ENCODE measurements around the gene NUP107.

The NUP107 gene

DNA sequence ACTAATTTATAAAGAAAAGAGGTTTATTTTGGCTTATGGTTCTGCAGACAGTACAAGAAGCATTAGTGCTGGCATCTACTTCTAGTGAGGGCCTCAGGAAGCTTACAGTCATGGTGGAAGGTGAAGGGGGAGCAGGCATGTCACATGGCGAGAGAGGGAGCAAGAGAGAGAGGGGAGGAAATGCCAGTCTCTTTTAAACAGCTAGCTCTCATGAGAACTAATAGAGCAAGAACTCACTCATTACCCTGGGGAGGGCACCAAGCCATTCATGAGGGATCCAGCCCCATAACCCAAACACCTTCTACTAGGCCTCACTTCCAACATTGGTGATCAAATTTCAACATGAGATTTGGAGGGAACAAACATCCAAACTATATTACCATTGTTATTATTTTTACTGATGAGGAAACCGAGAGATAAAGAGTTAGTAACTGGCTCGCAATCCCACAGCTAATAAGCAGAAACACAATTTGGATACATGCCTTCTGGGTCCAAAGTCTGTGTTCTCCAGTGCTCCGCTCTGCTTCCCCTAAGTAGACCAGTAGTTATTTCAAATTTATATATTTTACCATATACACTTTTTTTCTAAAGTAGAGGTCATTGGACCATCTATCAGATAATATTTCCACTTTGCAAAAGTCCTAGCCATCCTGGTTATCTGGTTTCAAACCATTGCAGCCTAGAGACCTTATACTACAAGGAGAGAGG lies 68.9 kb downstream of the NUP107 start:
- no peak overlapping the region for H3K27ac ChIP-seq (ENCODE audit: insufficient read depth, low read length, poor library complexity, severe bottlenecking)
- peaks cover 17% of the 10 kb centered on the region for H3K36me3 ChIP-seq (ENCODE audit: control insufficient read depth, insufficient read depth, low read length)
- no peaks in the 10 kb centered on the region for H3K27me3 ChIP-seq (replicated peaks; ENCODE audit: control insufficient read depth, insufficient read depth, low read length, poor library complexity, severe bottlenecking)
- no peaks in the 10 kb centered on the region for H3K9me3 ChIP-seq (ENCODE audit: control insufficient read depth, low read length)
- H3K4me3 ChIP-seq (ENCODE audit: insufficient read depth, low read depth, low read length, poor library complexity, severe bottlenecking): no peak overlapping the region
- no peak for DNase-seq
- H3K4me1 ChIP-seq (ENCODE audit: control insufficient read depth, insufficient read depth, low read length, poor library complexity, severe bottlenecking): no peaks in the 10 kb centered on the region

DNA sequence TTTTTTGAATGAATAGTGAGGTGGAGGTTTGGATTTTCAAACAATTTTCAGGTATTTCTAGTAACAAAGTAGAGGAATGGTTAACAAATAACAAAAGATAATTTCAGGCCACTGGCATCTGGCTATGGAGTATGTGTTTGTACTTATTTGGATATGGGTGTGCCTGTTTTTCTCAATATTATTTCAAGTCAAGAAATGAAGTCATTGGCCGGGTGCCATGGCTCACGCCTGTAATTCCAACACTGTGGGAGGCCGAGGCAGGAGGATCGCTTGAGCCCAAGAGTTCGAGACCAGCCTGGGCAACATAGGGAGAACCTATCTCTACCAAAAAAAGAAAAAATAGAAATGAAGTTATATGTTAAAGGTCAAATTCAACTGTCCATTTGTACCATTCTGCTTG lies 73.1 kb downstream of the NUP107 start:
- Histone ChIP-seq H3K4me3 (ENCODE audit: insufficient read depth, low read depth, low read length, poor library complexity, severe bottlenecking) (no peak overlapping the region), H3K27me3 (replicated peaks; ENCODE audit: control insufficient read depth, insufficient read depth, low read length, poor library complexity, severe bottlenecking) (no peaks in the 10 kb centered on the region), H3K4me1 (ENCODE audit: control insufficient read depth, insufficient read depth, low read length, poor library complexity, severe bottlenecking) (no peaks in the 10 kb centered on the region), H3K9me3 (ENCODE audit: control insufficient read depth, low read length) (no peaks in the 10 kb centered on the region), H3K36me3 (ENCODE audit: control insufficient read depth, insufficient read depth, low read length) (peaks cover 13% of the 10 kb centered on the region), H3K27ac (ENCODE audit: insufficient read depth, low read length, poor library complexity, severe bottlenecking) (no peak overlapping the region)
- DNase-seq: no peak

DNA sequence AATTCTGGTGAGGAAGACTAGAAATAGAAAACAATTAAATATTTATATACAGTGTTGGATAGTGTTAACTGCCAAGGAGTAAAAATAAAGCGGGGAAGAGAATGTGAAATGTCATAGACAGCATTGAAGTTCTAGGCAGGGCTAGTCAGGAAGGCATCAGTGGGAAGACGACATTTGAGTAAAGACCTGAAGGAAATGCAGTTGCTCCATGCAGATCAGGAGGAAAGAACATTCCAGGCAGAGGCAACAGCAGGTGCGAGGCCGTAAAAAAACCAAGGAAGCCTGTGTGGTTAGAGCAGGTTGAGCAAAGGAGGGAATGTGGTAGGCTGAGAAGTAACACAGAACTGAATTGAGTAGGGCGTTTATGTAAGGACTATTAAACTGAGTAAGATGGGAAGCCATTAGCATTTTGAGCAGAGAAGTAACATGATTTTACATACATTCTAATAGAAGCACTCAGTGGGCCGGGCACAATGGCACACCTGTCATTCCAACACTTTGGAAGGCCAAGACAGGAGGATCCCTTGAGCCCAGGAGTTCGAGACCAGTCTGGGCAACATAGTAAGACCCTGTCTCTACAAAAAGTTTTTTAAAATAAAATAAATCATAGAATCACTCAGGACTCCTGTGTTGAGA lies 74.1 kb downstream of the NUP107 start:
- DNase-seq: no peak
- Histone ChIP-seq H3K27ac (ENCODE audit: insufficient read depth, low read length, poor library complexity, severe bottlenecking) (no peak overlapping the region), H3K4me1 (ENCODE audit: control insufficient read depth, insufficient read depth, low read length, poor library complexity, severe bottlenecking) (no peaks in the 10 kb centered on the region), H3K4me3 (ENCODE audit: insufficient read depth, low read depth, low read length, poor library complexity, severe bottlenecking) (no peak overlapping the region), H3K27me3 (replicated peaks; ENCODE audit: control insufficient read depth, insufficient read depth, low read length, poor library complexity, severe bottlenecking) (no peaks in the 10 kb centered on the region), H3K9me3 (ENCODE audit: control insufficient read depth, low read length) (no peaks in the 10 kb centered on the region), H3K36me3 (ENCODE audit: control insufficient read depth, insufficient read depth, low read length) (peaks cover 5% of the 10 kb centered on the region)

DNA sequence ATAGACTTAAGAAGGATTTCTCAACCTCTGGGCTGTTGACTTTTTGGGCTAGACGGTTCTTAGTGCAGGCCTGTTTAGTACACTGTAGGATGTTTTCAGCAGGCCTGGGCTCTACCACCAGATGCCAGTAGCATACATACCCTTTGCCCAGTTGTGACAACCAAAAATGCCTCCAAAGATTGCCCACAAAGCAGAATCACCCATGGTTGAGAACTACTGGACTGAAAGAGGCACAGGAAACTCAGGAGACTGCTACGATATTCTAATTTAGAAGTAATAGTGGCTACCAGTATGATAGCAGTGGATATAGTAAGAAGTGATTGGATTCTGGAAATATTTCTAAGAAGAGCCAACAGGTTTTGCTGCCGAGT lies 74.6 kb downstream of the NUP107 start:
- Histone ChIP-seq H3K4me3 (ENCODE audit: insufficient read depth, low read depth, low read length, poor library complexity, severe bottlenecking) (no peak overlapping the region), H3K9me3 (ENCODE audit: control insufficient read depth, low read length) (no peaks in the 10 kb centered on the region), H3K36me3 (ENCODE audit: control insufficient read depth, insufficient read depth, low read length) (peaks cover 5% of the 10 kb centered on the region), H3K4me1 (ENCODE audit: control insufficient read depth, insufficient read depth, low read length, poor library complexity, severe bottlenecking) (no peaks in the 10 kb centered on the region), H3K27me3 (replicated peaks; ENCODE audit: control insufficient read depth, insufficient read depth, low read length, poor library complexity, severe bottlenecking) (no peaks in the 10 kb centered on the region), H3K27ac (ENCODE audit: insufficient read depth, low read length, poor library complexity, severe bottlenecking) (no peak overlapping the region)
- DNase-seq: no peak

DNA sequence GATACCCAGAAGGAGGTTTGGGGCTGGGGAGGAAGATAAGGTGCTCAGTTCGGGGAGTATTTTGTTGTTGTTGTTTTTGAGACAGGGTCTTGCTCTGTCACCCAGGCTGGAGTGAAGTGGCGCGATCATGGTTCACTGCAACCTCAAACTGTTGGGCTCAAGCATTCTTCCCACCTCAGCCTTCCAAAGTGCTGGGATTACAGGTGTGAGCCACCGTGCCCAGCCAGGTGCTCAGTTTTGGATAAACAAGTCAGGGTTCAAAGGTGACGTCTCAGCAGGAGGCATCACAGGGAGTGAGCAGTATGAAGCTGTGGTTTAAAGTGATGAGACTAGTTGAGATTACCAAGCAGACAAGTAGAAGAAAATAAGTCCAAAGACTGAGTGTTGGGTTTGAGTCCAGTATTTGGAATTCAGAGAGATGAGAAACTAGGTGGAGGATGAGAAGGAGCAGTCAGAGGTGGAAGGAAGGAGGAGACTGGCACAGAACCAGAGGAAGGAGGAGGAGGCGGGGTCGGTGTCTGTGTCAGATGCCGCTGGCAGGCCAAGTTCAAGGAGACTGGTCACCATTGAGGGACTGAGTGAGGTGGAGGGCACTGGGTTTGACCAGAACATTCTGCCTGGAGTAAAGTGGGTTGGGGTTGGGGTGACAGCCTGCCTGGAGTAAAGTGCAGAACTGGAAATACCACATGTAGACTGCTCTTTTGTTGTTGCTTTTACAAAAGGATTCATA lies 75.3 kb downstream of the NUP107 start:
- no peak overlapping the region for H3K27ac ChIP-seq (ENCODE audit: insufficient read depth, low read length, poor library complexity, severe bottlenecking)
- no peak overlapping the region for H3K4me3 ChIP-seq (ENCODE audit: insufficient read depth, low read depth, low read length, poor library complexity, severe bottlenecking)
- DNase-seq: no peak
- H3K36me3 ChIP-seq (ENCODE audit: control insufficient read depth, insufficient read depth, low read length): peaks cover 5% of the 10 kb centered on the region
- no peaks in the 10 kb centered on the region for H3K9me3 ChIP-seq (ENCODE audit: control insufficient read depth, low read length)
- H3K4me1 ChIP-seq (ENCODE audit: control insufficient read depth, insufficient read depth, low read length, poor library complexity, severe bottlenecking): no peaks in the 10 kb centered on the region
- H3K27me3 ChIP-seq (replicated peaks; ENCODE audit: control insufficient read depth, insufficient read depth, low read length, poor library complexity, severe bottlenecking): no peaks in the 10 kb centered on the region

DNA sequence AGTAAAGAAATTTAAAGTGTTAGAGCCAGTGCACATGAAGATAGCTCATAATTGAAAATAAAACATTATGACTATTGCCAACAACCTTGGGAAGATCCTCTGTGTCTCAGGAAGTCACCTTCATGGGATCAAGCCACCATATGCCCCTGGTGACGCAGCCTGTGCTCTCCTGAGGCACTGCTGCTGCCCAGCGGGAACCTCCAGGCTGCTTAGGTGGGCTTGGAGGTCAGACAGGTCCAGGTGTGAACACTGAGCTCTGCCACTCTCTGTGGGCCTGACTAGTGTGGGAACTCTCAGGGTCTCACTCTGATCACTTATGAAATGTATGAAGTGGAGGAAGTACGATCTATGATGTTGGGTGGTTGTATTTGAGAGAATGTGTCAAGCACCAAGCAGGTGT lies 75.9 kb downstream of the NUP107 start:
- DNase-seq: no peak

DNA sequence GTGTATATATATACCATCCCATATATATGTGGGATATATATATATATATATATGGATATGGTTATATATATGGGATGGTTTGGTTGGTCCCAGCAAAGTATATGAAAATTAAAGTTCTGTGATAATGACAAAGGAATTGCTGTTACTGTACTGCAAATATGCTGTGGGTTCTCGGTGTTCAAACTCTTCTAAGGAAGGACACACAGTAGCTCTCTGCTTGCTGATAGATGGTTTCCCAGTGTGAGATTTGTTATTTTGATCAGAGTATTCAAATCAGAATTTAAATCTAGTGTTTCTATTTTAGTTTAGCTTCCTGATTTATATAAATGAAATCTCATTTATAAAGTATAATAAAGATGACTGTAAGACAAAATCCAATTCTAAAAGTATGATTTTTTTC lies 78.9 kb downstream of the NUP107 start:
- Histone ChIP-seq H3K9me3 (ENCODE audit: control insufficient read depth, low read length) (no peaks in the 10 kb centered on the region), H3K4me1 (ENCODE audit: control insufficient read depth, insufficient read depth, low read length, poor library complexity, severe bottlenecking) (no peaks in the 10 kb centered on the region), H3K36me3 (ENCODE audit: control insufficient read depth, insufficient read depth, low read length) (no peaks in the 10 kb centered on the region), H3K27me3 (replicated peaks; ENCODE audit: control insufficient read depth, insufficient read depth, low read length, poor library complexity, severe bottlenecking) (no peaks in the 10 kb centered on the region), H3K4me3 (ENCODE audit: insufficient read depth, low read depth, low read length, poor library complexity, severe bottlenecking) (no peak overlapping the region), H3K27ac (ENCODE audit: insufficient read depth, low read length, poor library complexity, severe bottlenecking) (no peak overlapping the region)
- no peak for DNase-seq

More for the DNA sequence above, 75.9 kb downstream of the NUP107 start:
- Histone ChIP-seq H3K4me1 (ENCODE audit: control insufficient read depth, insufficient read depth, low read length, poor library complexity, severe bottlenecking) (no peaks in the 10 kb centered on the region), H3K36me3 (ENCODE audit: control insufficient read depth, insufficient read depth, low read length) (peaks cover 5% of the 10 kb centered on the region), H3K27me3 (replicated peaks; ENCODE audit: control insufficient read depth, insufficient read depth, low read length, poor library complexity, severe bottlenecking) (no peaks in the 10 kb centered on the region), H3K4me3 (ENCODE audit: insufficient read depth, low read depth, low read length, poor library complexity, severe bottlenecking) (no peak overlapping the region), H3K9me3 (ENCODE audit: control insufficient read depth, low read length) (no peaks in the 10 kb centered on the region), H3K27ac (ENCODE audit: insufficient read depth, low read length, poor library complexity, severe bottlenecking) (no peak overlapping the region)

DNA sequence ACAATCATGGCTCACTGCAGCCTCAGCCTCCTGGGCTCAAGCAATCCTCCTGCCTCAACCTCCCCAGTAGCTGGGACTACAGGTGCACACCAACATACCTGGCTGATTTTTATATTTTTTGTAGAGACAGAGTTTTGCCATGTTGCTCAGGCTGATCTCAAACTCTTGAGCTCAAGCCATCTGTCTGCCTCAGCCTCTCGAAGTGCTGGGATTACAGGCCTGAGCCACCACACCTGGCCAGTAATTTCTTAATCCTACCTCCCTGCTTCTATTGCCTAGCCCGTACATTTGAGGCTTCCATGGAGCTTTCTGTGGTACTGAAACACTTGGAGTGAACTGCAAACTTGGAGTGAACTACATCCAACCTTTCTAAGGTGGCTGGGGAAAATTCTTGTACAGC lies 79.9 kb downstream of the NUP107 start:
- no peaks in the 10 kb centered on the region for H3K9me3 ChIP-seq (ENCODE audit: control insufficient read depth, low read length)
- no peak overlapping the region for H3K27ac ChIP-seq (ENCODE audit: insufficient read depth, low read length, poor library complexity, severe bottlenecking)
- no peaks in the 10 kb centered on the region for H3K27me3 ChIP-seq (replicated peaks; ENCODE audit: control insufficient read depth, insufficient read depth, low read length, poor library complexity, severe bottlenecking)
- H3K36me3 ChIP-seq (ENCODE audit: control insufficient read depth, insufficient read depth, low read length): no peaks in the 10 kb centered on the region
- DNase-seq: no peak
- H3K4me3 ChIP-seq (ENCODE audit: insufficient read depth, low read depth, low read length, poor library complexity, severe bottlenecking): no peak overlapping the region
- H3K4me1 ChIP-seq (ENCODE audit: control insufficient read depth, insufficient read depth, low read length, poor library complexity, severe bottlenecking): no peaks in the 10 kb centered on the region

DNA sequence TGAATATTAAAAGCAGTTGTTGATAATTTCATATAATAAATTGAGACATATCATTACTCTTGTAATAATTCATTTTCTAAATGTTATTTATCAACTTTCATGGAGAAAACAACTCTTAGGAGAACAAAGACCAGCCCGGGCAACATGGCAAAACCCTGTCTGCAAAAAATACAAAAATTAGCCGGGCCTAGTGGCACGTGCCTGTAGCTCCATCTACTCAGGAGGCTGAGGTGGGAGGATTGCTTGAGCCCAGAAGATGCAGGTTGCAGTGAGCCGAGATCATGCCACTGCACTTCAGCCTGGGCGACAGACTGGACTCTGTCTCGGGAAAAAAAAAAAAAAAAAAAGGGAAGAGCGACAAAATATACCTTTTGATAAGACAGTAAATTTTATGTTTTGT lies 80.4 kb downstream of the NUP107 start:
- Histone ChIP-seq H3K27ac (ENCODE audit: insufficient read depth, low read length, poor library complexity, severe bottlenecking) (no peak overlapping the region), H3K9me3 (ENCODE audit: control insufficient read depth, low read length) (no peaks in the 10 kb centered on the region), H3K4me1 (ENCODE audit: control insufficient read depth, insufficient read depth, low read length, poor library complexity, severe bottlenecking) (no peaks in the 10 kb centered on the region), H3K4me3 (ENCODE audit: insufficient read depth, low read depth, low read length, poor library complexity, severe bottlenecking) (no peak overlapping the region), H3K36me3 (ENCODE audit: control insufficient read depth, insufficient read depth, low read length) (no peaks in the 10 kb centered on the region), H3K27me3 (replicated peaks; ENCODE audit: control insufficient read depth, insufficient read depth, low read length, poor library complexity, severe bottlenecking) (no peaks in the 10 kb centered on the region)
- no peak for DNase-seq

DNA sequence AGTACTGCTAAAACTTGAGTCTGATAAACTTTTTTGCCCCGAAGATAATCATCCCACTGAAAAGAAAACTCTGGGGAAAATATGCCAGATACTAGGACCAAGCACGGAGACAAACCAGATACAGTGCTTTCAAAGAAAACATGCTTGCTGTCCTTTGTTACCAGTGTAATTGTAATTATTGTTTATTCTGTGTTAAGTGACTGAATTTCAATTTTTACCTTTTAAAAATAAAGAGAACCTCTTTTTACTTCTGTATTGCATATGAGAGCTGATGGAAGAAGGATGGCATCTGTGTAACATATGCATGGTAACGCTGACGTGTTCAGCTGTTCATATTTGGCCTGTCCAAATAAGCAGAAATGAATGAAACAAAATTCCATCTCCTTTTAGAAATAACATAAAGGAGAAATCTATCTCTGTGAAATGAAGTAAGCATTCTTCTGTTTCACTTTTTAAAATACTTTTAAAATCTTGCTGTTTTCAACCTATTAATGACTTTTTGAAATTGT lies 81.7 kb downstream of the NUP107 start:
- Histone ChIP-seq H3K9me3 (ENCODE audit: control insufficient read depth, low read length) (no peaks in the 10 kb centered on the region), H3K4me1 (ENCODE audit: control insufficient read depth, insufficient read depth, low read length, poor library complexity, severe bottlenecking) (no peaks in the 10 kb centered on the region), H3K27me3 (replicated peaks; ENCODE audit: control insufficient read depth, insufficient read depth, low read length, poor library complexity, severe bottlenecking) (no peaks in the 10 kb centered on the region), H3K36me3 (ENCODE audit: control insufficient read depth, insufficient read depth, low read length) (no peaks in the 10 kb centered on the region), H3K4me3 (ENCODE audit: insufficient read depth, low read depth, low read length, poor library complexity, severe bottlenecking) (no peak overlapping the region), H3K27ac (ENCODE audit: insufficient read depth, low read length, poor library complexity, severe bottlenecking) (no peak overlapping the region)
- no peak for DNase-seq
